Liver (tissue), 9 donors: Measurements from ENCODE around the gene PUS1. TPM values are rescaled to one million over a fixed set of nuclear protein-coding genes. Genes with fewer than 3 reads are reported as not detected.

Experiments
- DNase-seq: peaks from one replicate; pipeline ENCODE4 v3.0.0-alpha.2; 2017; ENCODE audit warnings: low spot score
- H3K27ac ChIP-seq, 2 donors: one replicate each; pipeline ENCODE4 v1.7.0; 2013; ENCODE audit warnings: inconsistent platforms in 2 of 2, low read length in 2 of 2, control low read depth in 1 of 2, low read depth in 1 of 2, mild to moderate bottlenecking in 1 of 2
- H3K27me3 ChIP-seq, 4 donors: one replicate each; pipeline versions ENCODE4 v1.6.1 to v1.7.0; 2013; ENCODE audit warnings: low read length in 3 of 4, inconsistent platforms in 1 of 4, mild to moderate bottlenecking in 1 of 4, moderate library complexity in 1 of 4; ENCODE audit not compliant: control insufficient read depth in 4 of 4, insufficient read depth in 4 of 4
- H3K36me3 ChIP-seq, 4 donors: one replicate each; pipeline versions ENCODE4 v1.6.1 to v1.7.0; 2013; ENCODE audit warnings: low read length in 3 of 4, mild to moderate bottlenecking in 3 of 4, low read depth in 1 of 4, moderate library complexity in 1 of 4; ENCODE audit not compliant: control insufficient read depth in 4 of 4, insufficient read depth in 3 of 4
- H3K4me1 ChIP-seq, 4 donors: one replicate each; pipeline versions ENCODE4 v1.6.1 to v1.7.0; 2013; ENCODE audit warnings: low read length in 3 of 4, mild to moderate bottlenecking in 3 of 4, moderate library complexity in 1 of 4; ENCODE audit not compliant: control insufficient read depth in 4 of 4, insufficient read depth in 4 of 4
- H3K4me3 ChIP-seq, 3 donors: one replicate each; pipeline versions ENCODE4 v1.6.1 to v1.7.0; 2013; ENCODE audit warnings: low read length in 3 of 3, control low read depth in 1 of 3, low read depth in 1 of 3, mild to moderate bottlenecking in 1 of 3
- H3K9ac ChIP-seq, 2 donors: one replicate each; pipeline ENCODE4 v1.7.0; 2013; ENCODE audit warnings: low read length in 2 of 2, mild to moderate bottlenecking in 2 of 2, moderate library complexity in 2 of 2, control low read depth in 1 of 2, low read depth in 1 of 2
- H3K9me3 ChIP-seq, 4 donors: one replicate each; pipeline versions ENCODE4 v1.6.1 to v1.7.0; 2013; ENCODE audit warnings: low read length in 3 of 4; ENCODE audit not compliant: control insufficient read depth in 4 of 4
- EGR1 ChIP-seq, 2 donors: IDR thresholded peaks; 2 replicates each; pipeline ENCODE4 v1.6.1; 2016 to 2018; ENCODE audit warnings: antibody characterized with exemption in 2 of 2, low read depth in 2 of 2
- FOXA1 ChIP-seq: IDR thresholded peaks from 2 replicates; pipeline ENCODE4 v1.6.1; 2016; ENCODE audit warnings: antibody characterized with exemption
- FOXA2 ChIP-seq: IDR thresholded peaks from 2 replicates; pipeline ENCODE4 v1.6.1; 2016; ENCODE audit warnings: antibody characterized with exemption
- GABPA ChIP-seq, 2 donors: IDR thresholded peaks in 1 of 2; conservative IDR thresholded peaks in 1 of 2; 2 replicates each; pipeline ENCODE4 v1.6.1; 2016; ENCODE audit warnings: antibody characterized with exemption in 2 of 2, mild to moderate bottlenecking in 1 of 2, moderate library complexity in 1 of 2
- HNF4A ChIP-seq, 2 donors: conservative IDR thresholded peaks; 2 replicates each; pipeline ENCODE4 v1.6.1; 2016; ENCODE audit warnings: antibody characterized with exemption in 2 of 2, mild to moderate bottlenecking in 2 of 2
- HNF4G ChIP-seq: IDR thresholded peaks from 2 replicates; pipeline ENCODE4 v1.6.1; 2016; ENCODE audit warnings: antibody characterized with exemption
- JUND ChIP-seq, 2 donors: IDR thresholded peaks; 2 replicates each; pipeline ENCODE4 v1.6.1; 2016; ENCODE audit warnings: antibody characterized with exemption in 2 of 2
- NR2F2 ChIP-seq: IDR thresholded peaks from 2 replicates; pipeline ENCODE4 v1.6.1; 2016; ENCODE audit warnings: antibody characterized with exemption
- RAD21 ChIP-seq, 2 donors: IDR thresholded peaks; 2 replicates each; pipeline ENCODE4 v1.6.1; 2016; ENCODE audit warnings: antibody characterized with exemption in 2 of 2, mild to moderate bottlenecking in 2 of 2
- RXRA ChIP-seq, 2 donors: IDR thresholded peaks; 2 replicates each; pipeline ENCODE4 v1.6.1; 2017 to 2018; ENCODE audit warnings: antibody characterized with exemption in 2 of 2, mild to moderate bottlenecking in 1 of 2
- SP1 ChIP-seq: IDR thresholded peaks from 2 replicates; pipeline ENCODE4 v1.6.1; 2018; ENCODE audit warnings: antibody characterized with exemption, mild to moderate bottlenecking
- YY1 ChIP-seq: IDR thresholded peaks from 2 replicates; pipeline ENCODE4 v1.6.1; 2016; ENCODE audit warnings: antibody characterized with exemption, mild to moderate bottlenecking
- WGBS: extraction: QIAGEN DNeasy Blood & Tissue Kit; methylation state at CpG from one replicate; pipeline ENCODE4 v1.1.7; 2013; 5-methylcytosine and 5-hydroxymethylcytosine counted together
- polyA plus RNA-seq, 2 donors: library from polyadenylated mRNA; stranded (reverse) in 1 of 2; unstranded in 1 of 2; fragments of 200-250 nt in 1 of 2; fragments of >200 nt in 1 of 2; fragmentation: Nextera tagmentation in 1 of 2; extraction: Ambion mirVana in 1 of 2; gene quantifications; one replicate each; pipeline versions ENCODE4 v1.2.1 to v1.2.3, GENCODE V29; 2013 to 2015
- total RNA-seq, 2 donors: library from RNA; depleted of rRNA; stranded (reverse); fragments of >200 nt; gene quantifications; one replicate each; pipeline ENCODE4 v1.2.3, GENCODE V29; 2014
- TF ChIP-seq, protein P1 (sequence below): IDR thresholded peaks from 2 replicates; pipeline ENCODE4 v1.6.1; 2016; ENCODE audit warnings: antibody characterized with exemption
- TF ChIP-seq, protein P2 (sequence below): fragments of 150-350 bp; IDR thresholded peaks from 2 replicates; pipeline ENCODE4 v1.5.1; 2017; ENCODE audit warnings: improper control_type of control experiment, low read depth, low read length; ENCODE audit not compliant: missing input control
- TF ChIP-seq, protein P3 (sequence below): IDR thresholded peaks from 2 replicates; pipeline ENCODE4 v1.6.1; 2016; ENCODE audit warnings: antibody characterized with exemption
- TF ChIP-seq, protein P4 (sequence below): IDR thresholded peaks from 2 replicates; pipeline ENCODE4 v1.6.1; 2016; ENCODE audit warnings: antibody characterized with exemption
- donor health status: healthy.
- donor health status: healthy.
- donor health status: healthy.
- donor health status: healthy.
- donor health status: healthy.

PUS1 gene
- total and polyA plus RNA-seq, 4 donors = 6.1 to 24.4 (median 10.7) TPM

DNA sequence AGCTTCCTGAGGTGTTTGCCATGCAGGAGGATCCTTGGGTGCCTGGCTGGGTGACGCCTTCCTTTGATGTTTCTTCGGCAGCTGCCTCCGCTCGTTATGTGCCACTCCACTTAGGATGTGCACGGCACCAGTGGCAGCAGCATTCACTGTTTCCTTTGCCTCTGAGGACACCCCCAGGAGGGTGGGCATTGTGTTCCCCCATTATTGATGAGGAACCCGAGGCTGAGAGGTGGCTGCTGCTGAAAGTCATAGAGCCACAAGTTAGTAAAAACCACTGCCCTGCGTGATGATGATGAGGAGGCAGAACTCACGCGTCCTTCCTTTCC is 61.9 kb downstream of the PUS1 start (continued):
- TF ChIP-seq JUND (IDR thresholded peaks at IDR 0.05) = no peak

DNA sequence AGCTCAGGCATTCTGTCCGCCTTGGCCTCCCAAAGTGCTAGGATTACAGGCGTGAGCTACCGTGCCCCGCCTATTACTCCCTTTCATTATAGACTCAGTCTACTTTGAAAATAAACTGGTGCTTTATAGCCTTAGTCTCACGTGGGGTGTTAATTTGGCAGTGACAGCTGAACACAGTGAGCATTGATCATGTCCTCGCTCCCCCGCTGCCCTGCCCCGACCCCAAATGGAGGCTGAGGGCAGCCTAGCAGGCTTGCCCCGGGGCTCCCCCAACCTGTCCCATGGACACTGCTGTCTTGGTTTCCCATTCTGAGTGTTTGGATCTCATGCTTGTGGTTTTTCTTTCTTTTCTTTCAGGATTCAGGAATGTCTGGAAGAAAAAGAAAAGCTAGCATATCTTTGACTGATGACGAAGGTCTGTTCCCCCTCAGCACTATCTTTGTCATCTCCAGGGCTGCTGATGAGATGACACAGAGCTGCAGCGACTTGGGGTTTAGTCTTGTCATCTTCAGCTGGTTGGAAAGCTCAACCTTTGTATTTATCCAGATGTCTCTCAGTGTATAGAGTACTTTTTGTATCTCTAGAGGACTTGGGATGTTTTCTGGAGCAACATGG is 62.8 kb downstream of the PUS1 start:
- Histone ChIP-seq H3K9me3 (no peaks in the 10 kb centered on the region), H3K36me3 (peaks cover 3 to 71% (median 48%) of the 10 kb centered on the region in 4 donors), H3K27ac (no peak overlapping the region), H3K9ac (no peak overlapping the region), H3K27me3 (no peaks in the 10 kb centered on the region), H3K4me1 (no peaks in the 10 kb centered on the region), H3K4me3 (no peak overlapping the region)
- DNase-seq = no peak
- 96% methylated on average over 11 of the region's 11 CpGs for WGBS
- TF ChIP-seq RXRA (IDR thresholded peaks at IDR 0.05) (no peak), GABPA (IDR thresholded peaks at IDR 0.05 in 1 of 2, conservative IDR thresholded peaks at IDR 0.05 in 1 of 2) (no peak), HNF4A (conservative IDR thresholded peaks at IDR 0.05) (no peak), JUND (IDR thresholded peaks at IDR 0.05) (no peak), HNF4G (no peak), YY1 (no peak)
- TF ChIP-seq, protein P1, sequence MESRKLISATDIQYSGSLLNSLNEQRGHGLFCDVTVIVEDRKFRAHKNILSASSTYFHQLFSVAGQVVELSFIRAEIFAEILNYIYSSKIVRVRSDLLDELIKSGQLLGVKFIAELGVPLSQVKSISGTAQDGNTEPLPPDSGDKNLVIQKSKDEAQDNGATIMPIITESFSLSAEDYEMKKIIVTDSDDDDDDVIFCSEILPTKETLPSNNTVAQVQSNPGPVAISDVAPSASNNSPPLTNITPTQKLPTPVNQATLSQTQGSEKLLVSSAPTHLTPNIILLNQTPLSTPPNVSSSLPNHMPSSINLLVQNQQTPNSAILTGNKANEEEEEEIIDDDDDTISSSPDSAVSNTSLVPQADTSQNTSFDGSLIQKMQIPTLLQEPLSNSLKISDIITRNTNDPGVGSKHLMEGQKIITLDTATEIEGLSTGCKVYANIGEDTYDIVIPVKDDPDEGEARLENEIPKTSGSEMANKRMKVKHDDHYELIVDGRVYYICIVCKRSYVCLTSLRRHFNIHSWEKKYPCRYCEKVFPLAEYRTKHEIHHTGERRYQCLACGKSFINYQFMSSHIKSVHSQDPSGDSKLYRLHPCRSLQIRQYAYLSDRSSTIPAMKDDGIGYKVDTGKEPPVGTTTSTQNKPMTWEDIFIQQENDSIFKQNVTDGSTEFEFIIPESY = no peak
- TF ChIP-seq, protein P2, sequence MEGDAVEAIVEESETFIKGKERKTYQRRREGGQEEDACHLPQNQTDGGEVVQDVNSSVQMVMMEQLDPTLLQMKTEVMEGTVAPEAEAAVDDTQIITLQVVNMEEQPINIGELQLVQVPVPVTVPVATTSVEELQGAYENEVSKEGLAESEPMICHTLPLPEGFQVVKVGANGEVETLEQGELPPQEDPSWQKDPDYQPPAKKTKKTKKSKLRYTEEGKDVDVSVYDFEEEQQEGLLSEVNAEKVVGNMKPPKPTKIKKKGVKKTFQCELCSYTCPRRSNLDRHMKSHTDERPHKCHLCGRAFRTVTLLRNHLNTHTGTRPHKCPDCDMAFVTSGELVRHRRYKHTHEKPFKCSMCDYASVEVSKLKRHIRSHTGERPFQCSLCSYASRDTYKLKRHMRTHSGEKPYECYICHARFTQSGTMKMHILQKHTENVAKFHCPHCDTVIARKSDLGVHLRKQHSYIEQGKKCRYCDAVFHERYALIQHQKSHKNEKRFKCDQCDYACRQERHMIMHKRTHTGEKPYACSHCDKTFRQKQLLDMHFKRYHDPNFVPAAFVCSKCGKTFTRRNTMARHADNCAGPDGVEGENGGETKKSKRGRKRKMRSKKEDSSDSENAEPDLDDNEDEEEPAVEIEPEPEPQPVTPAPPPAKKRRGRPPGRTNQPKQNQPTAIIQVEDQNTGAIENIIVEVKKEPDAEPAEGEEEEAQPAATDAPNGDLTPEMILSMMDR = no peak

DNA sequence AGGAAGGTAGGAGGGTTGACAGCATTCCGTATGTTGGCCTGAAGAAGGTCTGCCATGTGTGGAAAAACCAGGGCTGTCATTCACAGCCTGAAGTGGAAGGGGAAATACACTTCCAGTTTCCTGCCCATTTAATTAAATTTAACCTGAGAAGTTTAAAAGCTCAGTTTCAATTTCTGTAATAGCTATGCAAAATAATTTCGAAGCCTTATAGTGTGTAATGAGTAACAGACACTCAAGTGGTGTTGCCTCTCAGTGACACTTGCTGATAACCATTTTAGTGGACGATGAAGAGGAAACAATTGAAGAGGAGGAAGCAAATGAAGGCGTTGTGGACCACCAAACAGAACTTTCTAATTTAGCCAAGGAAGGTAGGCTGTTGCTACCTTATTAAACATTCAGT is 65.5 kb downstream of the PUS1 start:
- H3K9me3 ChIP-seq = no peaks in the 10 kb centered on the region
- H3K36me3 ChIP-seq = peaks cover 3 to 51% (median 36%) of the 10 kb centered on the region in 4 donors
- no peak for DNase-seq
- no peaks in the 10 kb centered on the region for H3K4me1 ChIP-seq
- no peak overlapping the region for H3K9ac ChIP-seq
- no peak overlapping the region for H3K4me3 ChIP-seq
- WGBS = 89% methylated on average over 4 of the region's 4 CpGs
- no peak overlapping the region for H3K27ac ChIP-seq
- H3K27me3 ChIP-seq = no peaks in the 10 kb centered on the region
- TF ChIP-seq FOXA1 (no peak), FOXA2 (no peak), EGR1 (IDR thresholded peaks at IDR 0.05; ENCODE audit: low read depth in 2 of 2) (no peak), RAD21 (IDR thresholded peaks at IDR 0.05) (no peak), JUND (IDR thresholded peaks at IDR 0.05) (no peak), RXRA (IDR thresholded peaks at IDR 0.05) (no peak), SP1 (no peak), HNF4G (no peak), NR2F2 (no peak), GABPA (IDR thresholded peaks at IDR 0.05 in 1 of 2, conservative IDR thresholded peaks at IDR 0.05 in 1 of 2) (no peak), YY1 (no peak), HNF4A (conservative IDR thresholded peaks at IDR 0.05) (no peak)
- TF ChIP-seq, protein P3, sequence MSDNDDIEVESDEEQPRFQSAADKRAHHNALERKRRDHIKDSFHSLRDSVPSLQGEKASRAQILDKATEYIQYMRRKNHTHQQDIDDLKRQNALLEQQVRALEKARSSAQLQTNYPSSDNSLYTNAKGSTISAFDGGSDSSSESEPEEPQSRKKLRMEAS = no peak
- TF ChIP-seq, protein P1 = no peak
- TF ChIP-seq, protein P4, sequence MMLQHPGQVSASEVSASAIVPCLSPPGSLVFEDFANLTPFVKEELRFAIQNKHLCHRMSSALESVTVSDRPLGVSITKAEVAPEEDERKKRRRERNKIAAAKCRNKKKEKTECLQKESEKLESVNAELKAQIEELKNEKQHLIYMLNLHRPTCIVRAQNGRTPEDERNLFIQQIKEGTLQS = no peak
